AG20443 (cell line): Measurements from ENCODE around the gene PHC1.
"Not testable (repeated sequence)": the region's sequence is repeated elsewhere in the genome, so short reads cannot be mapped to it uniquely, and the experiment has no call there.

Experiments
- DNase-seq: peaks from one replicate; pipeline ENCODE4 v3.0.0; 2012; ENCODE audit warnings: low spot score, mixed read lengths

PHC1 gene

DNA sequence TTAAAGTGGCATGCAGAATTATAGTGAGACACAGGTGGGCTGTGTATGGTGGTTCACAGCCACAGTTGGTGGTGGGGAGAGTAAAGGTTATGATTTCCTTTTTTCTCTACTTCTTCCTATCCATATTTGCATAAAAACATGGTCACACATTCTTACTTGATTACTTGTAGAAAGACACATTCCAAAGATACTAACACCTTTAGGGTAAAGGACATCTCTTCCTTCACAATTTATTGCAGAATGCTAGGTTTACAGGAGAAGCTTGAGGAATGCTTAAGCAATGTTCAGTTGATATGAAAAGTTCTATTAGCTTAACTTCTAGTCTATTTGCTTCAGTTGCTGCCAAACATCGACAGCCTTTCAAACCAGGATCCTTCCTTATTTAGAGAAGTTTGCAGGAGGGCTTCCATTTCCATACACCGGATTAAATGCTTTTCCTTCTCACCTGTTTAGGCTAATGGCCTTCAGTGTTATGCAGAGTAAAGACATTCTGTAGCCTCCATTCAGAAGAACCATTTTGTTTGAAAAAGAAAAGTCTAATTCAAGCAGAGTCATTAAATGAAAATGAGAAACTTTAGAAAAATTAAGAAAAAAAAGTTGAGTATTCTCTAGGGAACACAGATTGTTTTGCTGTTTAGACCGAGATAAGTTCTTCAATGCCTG is 2.6 kb upstream of the PHC1 start:
- no peak for DNase-seq

DNA sequence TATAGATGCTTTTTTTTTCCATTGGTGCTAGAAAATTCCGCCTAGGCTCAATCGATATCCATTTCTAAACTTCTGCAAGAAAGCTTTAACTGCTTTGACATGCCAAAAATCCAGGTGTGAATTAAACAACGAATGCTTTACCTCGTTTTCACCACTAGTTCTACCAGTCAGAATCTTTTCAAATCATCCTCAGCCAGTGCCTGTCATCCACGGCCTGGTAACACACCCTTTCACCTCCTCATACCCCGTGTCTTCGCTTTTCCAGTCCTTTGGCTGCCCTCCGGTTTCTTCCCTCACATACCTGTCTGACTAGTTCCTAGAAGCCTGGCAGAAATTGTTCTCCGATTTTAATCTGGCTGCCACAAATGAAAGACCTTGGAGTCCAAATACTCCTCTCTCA is 1.4 kb upstream of the PHC1 start:
- no peak for DNase-seq

DNA sequence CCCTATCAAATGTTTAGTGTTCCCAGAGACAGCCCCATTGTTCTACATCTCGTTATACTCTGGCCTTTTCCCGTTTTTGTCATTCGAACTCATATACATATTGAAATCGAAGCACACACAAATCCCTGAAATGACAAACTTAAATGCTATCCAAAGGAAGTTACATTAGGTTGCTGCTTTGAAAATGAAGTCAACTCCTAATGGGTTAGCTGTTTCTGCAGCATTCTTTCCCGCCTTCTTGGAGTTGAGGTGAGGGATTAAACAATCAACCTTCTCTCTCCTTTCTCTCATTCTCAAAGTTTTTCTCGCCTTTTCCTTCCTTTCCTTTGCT is 642 bp upstream of the PHC1 start:
- DNase-seq, result no peak

DNA sequence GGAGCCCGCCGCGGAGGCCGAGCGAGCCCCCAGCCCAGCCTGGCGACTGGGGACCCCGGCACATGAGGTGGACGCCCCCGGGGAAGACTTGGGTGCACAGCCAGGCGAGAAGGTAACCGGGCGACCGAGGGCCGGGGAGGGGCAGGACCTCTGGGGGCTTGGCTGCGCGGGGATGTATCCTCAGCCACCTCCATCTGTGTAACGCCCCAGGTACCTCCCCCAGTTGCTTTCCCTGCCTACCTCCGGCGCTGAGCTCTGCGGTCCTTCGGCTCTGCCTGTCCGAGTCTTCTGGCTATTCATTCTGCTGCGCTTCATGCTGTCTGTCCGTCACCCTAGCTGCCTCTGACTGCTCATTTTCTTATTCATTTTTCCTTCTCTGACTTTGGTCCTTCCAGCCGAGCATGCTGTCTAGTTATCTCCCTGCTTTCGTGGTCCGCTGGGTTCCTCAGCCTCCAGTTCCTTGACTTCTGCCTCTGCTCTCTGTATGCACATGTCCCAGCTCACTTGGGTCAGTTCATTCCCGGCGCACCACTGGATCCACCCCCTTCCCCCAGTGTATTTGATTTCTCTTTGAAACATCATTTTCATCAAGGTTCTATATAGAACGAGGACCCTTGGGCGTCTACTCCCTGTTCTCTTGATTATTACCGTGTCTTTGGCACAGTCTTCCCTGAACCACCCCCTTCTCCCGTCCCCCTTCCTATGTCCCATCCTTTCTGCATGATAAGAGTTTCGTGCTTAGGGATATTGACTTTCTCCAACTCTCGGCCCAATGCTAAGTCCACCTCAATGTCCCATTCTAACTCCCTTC is 612 bp downstream of the PHC1 start:
- peak; percentile 62 for DNase-seq

DNA sequence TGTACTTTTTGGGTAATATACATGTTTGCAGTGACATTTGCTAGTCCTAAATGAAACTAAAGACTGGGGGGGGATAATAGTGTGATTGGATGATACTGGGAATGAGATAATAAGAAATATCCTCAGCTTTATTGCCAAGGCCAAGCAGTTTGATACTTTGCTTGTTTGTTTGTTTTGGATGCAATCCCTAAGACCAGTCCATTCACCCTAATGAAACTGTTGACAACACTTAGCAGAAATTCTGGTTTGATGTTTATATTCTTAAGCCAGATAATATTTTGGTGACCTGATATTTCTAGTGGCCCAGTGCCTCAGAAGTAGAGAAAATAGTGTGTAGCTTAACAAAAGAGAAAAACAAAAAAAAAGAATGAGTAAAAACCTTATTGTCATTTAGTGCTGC is 1.8 kb downstream of the PHC1 start:
- no peak for DNase-seq

DNA sequence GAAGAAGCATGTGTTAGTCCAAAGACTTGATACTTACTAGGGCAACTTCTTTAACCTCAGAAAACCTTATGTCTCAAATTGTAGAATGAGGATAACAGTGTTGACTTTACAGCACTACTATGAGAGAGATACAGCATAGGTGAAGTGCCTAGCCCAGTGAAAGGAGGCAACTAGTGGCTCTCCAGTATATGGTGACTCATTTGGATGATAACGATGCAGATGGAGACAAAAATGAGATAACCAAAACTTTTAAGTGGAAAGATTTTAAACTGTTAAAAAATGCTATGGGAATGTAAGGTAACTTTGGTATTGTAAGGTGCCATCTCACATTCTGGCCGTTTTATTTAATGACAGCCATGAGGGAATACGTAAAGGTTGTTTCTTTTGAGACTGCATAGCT is 2.7 kb downstream of the PHC1 start:
- DNase-seq, result no peak

DNA sequence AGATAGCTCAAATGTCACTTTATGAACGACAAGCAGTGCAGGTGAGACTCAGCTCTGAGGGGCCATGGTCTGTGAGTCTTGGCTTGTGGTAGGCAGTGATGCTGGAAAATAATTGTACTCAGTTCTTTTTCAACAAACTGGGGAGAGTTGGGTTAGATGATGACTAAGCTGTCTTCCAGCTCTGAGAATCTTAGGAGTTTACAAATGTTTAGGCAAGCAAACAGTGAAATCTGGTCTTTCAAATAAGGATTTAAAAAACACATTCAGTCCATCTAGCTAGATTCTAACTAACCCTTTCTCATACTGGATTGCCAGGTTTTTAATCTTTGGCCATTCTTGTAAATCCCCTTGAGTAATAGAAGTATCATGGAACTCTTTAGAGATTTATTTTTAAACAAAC is 3.4 kb downstream of the PHC1 start:
- no peak for DNase-seq

DNA sequence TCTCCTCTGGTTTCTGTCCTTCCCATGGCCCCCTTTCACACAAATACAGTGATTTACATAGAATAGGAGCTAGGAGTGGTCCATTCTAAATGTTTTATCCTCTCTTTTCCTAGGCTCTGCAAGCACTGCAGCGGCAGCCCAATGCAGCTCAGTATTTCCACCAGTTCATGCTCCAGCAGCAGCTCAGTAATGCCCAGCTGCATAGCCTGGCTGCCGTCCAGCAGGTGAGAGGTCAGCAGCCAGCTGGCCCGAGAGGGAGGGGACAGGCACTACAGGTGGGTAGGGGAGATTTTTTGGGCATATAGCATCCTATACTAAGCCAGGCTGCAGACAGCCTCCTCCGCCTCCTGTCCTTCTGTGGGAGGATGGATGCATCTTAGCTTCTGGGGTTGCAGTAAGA is 5.3 kb downstream of the PHC1 start:
- DNase-seq, result not testable (repeated sequence)

DNA sequence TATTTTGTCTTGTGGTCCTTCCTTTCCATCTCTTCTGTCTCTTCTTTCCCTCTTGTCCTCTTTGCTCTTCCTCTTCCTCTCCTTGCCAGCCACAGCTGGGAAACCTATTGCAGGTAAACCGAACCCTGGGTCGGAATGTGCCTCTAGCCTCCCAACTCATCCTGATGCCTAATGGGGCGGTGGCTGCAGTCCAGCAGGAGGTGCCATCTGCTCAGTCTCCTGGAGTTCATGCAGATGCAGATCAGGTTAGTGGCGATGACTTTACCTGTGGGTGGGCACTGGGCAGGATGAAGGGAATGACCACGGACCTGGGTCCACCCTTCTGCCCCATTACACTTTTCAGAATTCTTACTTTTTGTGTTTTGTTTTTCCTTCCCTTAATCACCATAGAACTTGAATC is 8.2 kb downstream of the PHC1 start:
- DNase-seq, result no peak

DNA sequence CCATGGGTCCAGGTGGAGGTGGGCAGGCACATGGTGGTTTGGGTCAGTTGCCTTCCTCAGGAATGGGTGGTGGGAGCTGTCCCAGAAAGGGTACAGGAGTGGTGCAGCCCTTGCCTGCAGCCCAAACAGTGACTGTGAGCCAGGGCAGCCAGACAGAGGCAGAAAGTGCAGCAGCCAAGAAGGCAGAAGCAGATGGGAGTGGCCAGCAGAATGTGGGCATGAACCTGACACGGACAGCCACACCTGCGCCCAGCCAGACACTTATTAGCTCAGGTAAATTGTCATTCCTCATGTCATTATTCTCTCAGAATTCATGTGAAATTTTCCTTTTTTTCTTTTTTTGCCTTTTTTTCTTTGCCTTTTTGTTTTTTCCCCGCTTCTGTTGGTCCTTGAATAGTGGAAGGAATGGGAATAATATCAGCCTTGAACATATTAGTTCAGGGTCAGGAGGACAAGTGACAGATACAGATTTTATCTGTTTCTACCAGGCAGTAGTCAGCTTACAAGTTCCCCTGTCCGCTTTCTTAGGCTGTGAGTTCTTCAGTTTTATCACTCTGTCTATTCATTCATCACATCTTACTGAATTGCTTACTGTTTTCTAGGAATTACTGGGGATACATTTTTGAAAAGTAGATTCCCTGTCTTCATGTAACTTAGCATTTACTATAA is 16.5 kb downstream of the PHC1 start:
- not testable (repeated sequence) for DNase-seq

DNA sequence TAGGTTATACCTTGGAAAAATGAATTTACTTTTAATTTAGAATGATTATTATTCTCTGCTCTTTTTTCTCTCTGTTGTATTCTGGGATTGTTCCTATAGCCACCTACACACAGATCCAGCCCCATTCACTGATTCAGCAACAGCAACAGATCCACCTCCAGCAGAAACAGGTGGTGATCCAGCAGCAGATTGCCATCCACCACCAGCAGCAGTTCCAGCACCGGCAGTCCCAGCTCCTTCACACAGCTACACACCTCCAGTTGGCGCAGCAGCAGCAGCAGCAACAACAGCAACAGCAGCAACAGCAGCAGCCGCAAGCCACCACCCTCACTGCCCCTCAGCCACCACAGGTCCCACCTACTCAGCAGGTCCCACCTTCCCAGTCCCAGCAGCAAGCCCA is 18.2 kb downstream of the PHC1 start:
- not testable (repeated sequence) for DNase-seq

DNA sequence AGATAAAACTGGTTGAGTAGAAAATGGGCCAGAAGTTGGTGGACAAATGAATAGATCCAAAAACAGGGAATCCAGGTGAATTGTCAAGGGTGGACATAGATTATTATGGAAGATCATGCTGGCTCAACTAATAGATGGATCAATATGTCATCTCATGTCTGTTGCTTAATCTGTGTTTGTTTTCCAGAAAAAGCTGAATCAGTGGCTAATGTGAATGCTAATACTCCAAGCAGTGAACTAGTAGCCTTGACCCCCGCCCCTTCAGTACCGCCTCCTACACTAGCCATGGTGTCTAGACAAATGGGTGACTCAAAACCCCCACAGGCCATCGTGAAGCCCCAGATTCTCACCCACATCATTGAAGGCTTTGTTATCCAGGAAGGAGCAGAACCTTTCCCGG is 19.8 kb downstream of the PHC1 start:
- not testable (repeated sequence) for DNase-seq

DNA sequence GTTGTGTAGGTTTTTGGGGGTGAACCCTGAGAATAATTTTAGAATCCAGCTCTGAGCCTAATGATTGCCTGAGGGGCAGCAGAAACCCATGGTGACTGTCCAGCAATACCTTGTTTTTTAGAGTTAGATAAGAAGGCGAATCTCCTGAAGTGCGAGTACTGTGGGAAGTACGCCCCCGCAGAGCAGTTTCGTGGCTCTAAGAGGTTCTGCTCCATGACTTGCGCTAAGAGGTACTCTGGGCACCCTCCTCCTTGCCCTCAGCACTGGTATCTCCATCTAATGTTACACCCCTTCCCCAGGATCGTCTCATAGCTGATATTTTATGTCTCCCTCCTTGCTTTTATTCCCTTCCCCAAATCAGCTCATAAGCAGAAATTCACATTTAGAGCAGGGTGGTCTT is 22.4 kb downstream of the PHC1 start:
- no peak for DNase-seq

DNA sequence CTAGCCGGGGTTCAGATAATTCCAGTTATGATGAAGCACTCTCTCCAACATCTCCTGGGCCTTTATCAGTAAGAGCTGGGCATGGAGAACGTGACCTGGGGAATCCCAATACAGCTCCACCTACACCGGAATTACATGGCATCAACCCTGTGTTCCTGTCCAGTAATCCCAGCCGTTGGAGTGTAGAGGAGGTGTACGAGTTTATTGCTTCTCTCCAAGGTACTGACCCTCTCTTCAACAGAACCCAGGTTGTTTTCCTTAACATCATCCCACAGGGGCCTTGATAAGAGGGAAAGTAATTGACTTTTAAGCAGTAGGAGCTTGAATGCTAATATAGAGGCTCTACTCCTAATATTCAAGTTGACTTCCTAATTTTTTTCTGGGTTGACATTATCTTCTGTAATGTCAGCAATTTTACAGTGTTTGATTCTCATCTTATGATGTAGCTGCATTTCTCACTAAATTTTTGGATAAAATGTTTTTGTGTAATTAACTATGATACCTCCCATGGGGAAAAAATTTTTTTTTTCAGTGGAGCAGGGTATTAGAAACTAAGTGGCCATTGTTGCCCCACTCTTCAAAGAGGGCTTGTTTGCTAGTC is 23.6 kb downstream of the PHC1 start:
- not testable (repeated sequence) for DNase-seq

DNA sequence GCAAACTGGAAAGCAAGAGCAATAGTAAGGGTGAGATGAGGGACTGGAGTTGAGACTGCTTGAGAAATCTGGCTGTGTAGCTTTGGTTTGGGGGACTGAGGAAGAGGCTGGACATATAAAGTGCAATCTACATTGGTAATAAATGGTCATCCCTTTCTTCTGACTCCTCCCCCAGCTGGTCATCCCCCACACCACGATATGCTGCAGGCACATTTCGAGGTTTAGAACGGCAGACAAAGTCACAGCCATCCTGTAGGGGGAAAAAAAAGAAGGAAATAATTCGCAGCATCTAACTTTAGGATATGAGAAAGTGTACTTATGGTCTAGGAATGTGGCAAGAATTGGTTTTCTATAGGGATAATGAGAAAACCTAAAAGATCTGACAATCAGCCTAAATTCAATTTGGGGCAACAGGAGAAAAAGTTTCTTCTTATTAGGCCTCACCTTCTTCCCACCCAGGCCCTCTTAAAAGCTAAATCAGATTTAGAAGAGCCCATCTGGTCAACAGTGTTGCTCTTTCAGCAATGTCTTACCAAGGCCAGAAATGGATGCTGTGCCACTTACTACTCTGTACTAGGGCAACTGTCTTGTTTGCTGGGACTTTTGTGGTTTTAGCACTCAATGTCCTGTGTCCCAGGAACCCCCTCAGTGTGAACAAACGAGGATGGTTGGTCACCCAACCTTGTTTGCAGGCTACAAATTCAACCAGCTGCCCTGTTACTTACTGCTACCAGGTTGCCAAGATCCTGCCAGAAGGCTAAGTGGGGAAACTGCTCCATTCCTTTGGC is 27.6 kb downstream of the PHC1 start:
- no peak for DNase-seq

DNA sequence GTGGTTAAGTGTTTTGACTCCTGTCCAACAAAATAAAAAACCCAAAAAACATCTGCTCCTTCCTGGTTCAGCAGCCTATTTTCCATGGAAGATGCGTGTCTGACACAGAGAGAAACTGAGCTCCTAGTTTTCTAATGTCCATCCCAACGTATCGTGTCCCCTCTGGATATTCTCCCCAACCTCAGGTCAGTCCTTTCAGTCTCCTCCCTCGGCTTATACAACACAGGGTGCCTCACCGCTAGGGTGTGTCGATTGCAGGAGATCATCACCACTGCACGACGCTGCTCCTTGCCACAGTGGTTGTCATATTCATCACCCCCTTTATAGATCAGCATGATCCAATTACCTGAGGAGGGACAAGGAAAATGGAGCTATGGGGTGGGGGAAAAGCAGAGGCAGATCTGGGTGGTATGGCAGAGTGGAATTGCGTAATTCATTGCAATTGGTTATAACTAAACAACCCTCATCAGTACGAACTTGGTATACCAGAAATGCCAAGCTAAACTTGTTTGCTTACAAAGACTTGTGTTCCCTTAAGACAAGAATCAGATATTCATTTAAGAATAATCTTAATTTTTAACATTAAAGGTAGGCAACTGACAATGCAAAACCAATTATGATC is 29.4 kb downstream of the PHC1 start:
- DNase-seq, result no peak

DNA sequence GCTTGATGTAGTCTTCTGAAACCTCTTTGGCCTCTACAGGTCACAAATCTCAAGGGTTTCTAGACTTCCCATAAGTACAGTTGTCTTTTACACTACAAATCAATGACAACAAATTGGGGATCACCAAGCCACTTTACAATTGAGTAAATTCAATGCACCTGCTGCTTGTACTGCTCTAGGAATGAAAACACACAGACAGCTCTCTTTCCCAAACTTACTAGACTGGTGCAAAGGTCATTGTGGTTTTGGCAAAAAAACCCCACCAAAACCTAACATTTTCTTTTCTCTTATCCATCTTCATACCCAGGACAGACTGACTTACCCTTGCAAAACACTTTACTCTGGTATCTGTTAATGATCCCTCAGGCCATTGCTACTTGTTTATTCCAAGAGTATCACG is 32.4 kb downstream of the PHC1 start:
- no peak for DNase-seq

DNA sequence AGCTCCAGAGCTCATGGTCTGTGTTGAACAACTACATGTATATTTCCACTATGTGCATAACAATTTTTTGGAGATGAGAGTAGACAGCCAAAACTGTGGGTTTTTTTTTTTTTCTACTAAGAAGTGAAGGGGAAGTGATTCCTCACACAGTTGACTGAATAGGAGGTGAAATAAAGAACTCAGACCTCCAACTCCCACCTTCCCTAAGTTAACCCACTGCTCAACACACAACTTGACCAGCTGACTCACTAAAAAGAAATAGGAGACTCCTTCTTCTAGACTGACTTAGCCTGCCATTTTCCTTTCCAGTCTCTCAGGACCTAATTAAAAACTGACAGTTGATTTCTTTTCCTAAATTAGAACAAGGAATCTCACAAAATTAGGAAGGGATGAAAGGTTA is 33.4 kb downstream of the PHC1 start:
- no peak for DNase-seq

DNA sequence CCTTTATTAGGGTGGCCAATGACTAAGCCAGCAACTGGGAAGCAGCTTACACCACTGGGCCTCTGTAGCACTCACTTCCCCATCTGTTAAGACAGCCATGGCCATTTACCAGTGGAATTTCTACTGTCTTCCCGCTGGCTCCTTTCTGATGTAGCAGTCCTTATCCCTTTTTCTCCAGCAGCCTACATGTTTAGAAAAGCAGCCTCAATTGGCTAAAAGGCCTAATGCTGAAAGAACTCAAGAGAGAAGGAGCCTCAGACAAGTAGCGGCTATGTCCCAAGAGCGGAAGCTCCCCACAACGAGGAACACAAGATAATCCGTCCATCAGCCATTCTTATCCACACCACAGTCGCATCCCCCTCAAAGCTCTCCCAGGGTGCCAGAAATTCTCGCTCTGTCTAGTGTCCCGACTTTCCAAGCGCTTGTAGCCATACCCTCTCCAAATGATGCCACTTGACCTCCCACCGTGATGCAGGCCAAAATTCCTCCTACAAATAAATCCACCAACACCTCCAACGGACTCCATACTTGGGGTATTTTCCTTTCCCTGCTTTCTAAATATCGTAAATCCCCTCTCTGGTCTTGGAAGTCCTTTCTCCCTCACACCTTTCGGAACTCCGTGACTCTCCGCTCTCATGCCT is 34.5 kb downstream of the PHC1 start:
- peak; percentile 47 for DNase-seq

DNA sequence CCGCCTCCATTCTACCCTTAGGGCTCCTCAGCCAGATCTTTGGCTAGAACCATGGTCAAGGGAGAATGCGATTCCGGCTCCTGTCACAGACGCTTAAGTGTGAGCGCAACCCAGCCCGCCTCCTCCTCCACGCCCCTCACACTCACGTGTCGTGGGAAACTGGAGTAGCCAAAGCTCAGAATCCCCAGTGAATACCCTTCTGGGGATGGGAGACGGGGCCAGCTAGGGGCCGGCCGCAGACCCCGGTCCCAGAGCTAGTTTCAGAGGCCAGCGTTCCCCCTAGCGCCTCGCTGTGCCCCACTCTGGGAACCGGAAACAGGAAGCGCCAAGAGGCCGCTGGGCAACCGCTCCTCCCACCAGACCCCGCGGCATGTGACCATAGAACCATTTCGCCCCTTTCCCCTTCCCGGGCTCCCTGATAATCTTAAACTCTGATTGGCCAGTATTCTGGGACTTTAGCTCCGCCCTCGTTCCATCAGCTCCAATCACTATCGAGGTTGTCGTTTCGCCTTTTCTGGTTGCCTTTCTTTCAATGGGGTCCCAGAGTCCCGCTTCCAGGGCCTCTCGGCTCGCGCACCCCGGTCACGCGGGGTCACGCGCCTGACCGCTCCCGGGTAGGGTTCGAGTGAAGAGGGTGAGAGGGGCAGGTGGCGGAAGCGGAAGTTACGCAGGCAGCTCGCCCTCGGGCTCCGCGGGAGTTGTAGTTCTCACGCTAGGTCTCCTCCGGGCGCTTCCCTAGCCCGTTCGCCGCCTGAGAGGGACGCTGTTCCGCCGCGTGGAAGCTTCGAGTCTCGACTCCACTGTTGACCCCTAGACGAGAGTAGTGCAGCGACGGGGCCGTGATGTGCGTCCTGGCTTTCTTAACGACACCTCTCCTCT is 35.3 kb downstream of the PHC1 start, which contains the start of gene M6PR:
Gene M6PR, minus strand, starts transcription at position 304 of the 879 bp plus-strand sequence. CDS start 3,241 bp downstream, outside the sequence.
- DNase-seq, result peak; percentile 97
